ENCODE data around the gene NPTXR.

Gene NPTXR

GRCh38 chr22:38793317-38793716, 50.5 kb downstream of the NPTXR start:
- DNase-seq: no peak

- DNase-seq: peak; percentile 24
Measured at GRCh38 chr22:38792833-38793232, 51.0 kb downstream of the NPTXR start.

DNA sequence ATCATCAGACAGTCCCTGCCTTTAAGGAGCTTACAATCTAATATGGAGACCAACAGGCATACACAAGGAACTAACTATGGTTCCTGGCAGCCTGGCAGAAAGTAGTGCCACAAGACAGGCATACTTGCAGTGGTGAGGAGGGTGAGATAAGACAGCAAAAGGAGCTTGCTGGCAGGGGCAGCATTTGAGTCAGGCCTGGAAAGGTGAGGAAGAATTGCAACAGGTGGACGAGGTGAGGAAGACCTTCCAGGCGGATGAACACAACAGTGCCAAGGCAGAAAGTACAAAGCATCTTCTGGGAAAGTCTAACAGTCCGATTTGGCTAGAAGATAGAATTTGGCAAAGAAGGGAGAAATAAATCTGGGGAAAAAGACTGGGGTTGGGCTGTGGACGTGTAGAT, 54.2 kb downstream of the NPTXR start:
- DNase-seq: no peak

GRCh38 chr22:38788846-38789245, 55.0 kb downstream of the NPTXR start:
- DNase-seq: no peak

GRCh38 chr22:38788021-38788816, 55.6 kb downstream of the NPTXR start:
- peak; percentile 91 for DNase-seq

DNA sequence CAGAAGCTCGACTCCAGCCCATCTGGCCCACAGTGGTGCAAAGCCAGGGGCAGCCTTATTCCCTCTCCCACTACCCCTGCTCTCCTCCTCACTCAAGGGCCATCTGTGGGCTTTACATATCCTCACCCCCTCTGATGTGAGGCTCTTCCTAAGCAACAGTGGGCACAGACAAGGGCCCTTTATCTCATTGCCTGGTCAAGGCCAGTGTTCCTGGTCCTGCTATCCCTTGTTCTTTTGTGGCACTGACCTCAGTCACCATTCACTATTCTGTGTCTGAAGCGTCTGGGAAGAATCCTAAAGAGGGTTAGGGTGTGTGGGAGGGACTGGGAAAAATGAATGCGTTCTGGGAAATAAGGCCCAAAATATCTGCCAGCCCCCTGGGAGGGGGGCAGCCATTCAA, 57.2 kb downstream of the NPTXR start:
- DNase-seq: no peak

- no peak for DNase-seq
Measured at GRCh38 chr22:38784856-38785255, 59.0 kb downstream of the NPTXR start.

GRCh38 chr22:38784035-38784434, 59.8 kb downstream of the NPTXR start:
- no peak for DNase-seq

- no peak for DNase-seq
Measured at GRCh38 chr22:38783095-38783615, 60.7 kb downstream of the NPTXR start.

DNA sequence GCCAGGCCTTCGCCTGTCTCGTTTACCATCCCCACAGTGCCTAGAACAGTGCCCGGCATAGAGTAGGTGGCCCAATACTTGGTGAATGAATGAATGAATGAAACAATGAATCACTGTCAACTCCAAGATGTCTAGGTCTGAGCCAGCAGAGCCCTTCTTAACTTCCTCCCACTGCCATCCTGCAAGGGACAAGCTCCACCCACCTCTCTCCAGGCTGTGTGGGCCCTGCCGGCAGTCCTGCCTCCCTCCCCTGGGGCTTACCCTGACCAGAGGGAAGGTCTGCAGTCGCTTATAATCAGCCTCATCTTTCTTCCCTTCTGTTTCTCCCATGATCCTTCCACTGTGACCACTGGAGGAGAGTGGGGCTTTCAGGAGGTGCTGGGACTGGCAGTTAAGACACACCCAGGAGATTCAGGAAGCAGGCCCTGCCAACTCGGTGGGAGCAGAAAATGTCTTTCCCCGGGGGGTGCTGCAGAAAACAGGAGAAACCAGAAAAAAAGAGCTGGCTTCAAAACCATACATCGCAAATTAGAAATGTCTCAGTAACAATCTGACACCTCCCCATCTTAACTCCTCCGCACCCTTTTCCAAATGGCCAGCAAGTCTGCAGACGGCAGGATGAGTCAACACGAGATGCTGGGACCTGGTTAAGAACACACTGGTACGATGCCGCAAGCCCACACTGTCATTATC, 61.3 kb downstream of the NPTXR start:
- peak; percentile 72 for DNase-seq

DNA sequence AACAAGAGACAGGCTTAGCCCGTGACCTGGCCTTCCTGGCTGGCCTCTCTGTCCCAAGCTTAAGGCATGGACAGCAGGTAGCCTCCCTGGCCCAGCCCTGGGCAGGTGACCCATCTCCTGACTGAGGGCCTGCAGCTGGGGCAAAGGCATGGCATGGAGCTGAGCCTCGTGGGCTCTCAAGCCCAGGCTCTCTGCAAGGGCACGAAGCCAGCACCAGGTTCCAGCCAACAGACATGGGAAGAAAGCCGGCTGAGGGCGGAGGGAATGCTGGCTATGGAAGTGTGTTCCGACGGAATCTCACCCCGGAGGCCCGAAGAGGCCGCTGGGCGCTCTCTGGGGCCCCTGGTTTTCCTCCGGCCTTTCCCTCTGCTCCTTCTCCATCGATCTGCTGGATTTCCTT, 62.8 kb downstream of the NPTXR start:
- no peak for DNase-seq

- DNase-seq: no peak
Measured at GRCh38 chr22:38777087-38777671, 66.6 kb downstream of the NPTXR start.

DNA sequence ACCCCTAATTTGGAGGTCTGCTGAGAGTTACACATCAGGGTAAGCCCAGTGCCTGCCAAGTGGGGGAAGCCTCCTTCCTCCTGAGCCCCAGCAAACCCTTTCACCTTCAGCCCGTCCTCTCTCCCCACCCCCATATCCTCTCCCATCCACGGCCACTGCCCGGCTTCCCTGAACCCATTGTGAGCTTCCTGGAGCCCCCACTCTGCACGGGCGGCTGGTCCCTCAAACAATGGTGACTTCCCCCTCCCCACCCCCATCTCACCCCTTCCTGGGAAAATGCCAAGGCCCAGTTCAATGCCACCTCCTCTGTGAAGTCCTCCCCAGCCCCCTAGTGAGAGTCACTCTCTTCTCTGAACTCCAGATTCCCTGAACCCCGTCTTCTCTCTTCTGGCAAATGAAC, 67.7 kb downstream of the NPTXR start:
- DNase-seq: no peak

- DNase-seq: no peak
Measured at GRCh38 chr22:38775656-38776055, 68.2 kb downstream of the NPTXR start.

DNA sequence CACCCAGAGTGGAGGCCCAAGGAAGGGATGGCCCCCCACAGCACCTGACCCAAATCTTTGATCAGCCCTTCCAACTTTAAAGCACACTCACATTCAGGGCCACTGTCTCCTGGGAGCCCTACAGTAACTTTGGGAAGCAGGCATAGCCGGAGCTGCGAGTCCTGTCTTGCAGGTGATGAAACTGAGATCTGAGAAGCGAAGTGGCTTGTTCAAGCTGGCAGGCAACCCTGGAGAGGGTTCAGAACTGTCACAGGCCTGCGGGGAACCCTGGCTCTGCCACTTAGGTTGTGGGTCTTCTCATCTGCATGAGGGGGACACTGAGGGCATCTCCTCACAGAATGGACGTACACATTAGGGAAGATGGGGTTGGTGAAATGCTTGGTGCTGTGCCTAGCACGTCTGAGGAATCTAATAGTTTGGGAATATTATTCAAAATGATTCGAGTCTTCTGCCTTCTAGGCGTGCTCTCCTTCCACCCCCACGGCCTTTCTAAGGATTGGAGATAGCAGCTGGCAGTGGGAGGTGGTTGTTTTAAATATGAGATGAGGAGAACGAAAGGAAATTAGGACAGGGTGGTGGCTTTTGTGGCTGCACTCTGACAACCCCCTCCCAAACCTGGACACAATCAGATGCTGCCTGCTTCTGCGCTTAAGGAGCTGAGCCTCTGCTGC, 69.2 kb downstream of the NPTXR start:
- no peak for DNase-seq

DNA sequence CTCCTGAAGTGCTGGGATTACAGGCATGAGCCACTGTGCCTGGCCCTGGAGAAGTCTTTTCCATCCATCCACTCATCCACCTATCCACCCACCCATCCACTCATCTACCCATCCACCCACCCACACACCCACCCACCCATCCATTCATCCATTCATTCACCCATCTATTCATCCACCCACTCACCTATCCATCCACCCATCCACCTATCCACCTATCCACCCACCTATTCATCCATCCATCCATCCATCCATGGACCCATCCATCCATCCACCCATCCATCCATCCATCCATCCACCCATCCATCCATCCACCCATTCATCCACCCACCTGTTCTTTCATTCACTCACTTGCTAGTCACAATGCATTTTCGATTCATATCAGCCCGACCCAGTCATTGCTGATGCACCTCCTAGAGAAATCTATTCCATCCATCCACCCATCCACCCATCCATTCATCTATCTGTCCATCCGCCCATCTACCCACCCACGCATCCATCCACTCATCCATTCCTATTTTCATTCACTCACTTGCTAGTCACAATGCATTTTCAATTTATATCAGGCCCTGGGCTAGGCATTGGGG, 70.4 kb downstream of the NPTXR start:
- no peak for DNase-seq

DNA sequence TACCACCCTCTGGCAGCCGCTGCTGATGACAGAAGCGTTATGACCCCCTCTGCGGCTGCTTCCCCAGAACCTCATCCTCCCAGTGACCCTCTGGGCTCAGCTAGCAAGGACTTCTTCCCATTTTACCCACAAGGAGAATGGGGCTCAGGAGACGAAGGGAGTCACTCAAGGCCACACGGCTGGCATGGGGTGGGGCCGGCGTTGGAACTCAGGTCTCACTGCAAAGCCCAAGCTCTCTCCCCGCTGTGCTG, 71.3 kb downstream of the NPTXR start:
- no peak for DNase-seq

DNA sequence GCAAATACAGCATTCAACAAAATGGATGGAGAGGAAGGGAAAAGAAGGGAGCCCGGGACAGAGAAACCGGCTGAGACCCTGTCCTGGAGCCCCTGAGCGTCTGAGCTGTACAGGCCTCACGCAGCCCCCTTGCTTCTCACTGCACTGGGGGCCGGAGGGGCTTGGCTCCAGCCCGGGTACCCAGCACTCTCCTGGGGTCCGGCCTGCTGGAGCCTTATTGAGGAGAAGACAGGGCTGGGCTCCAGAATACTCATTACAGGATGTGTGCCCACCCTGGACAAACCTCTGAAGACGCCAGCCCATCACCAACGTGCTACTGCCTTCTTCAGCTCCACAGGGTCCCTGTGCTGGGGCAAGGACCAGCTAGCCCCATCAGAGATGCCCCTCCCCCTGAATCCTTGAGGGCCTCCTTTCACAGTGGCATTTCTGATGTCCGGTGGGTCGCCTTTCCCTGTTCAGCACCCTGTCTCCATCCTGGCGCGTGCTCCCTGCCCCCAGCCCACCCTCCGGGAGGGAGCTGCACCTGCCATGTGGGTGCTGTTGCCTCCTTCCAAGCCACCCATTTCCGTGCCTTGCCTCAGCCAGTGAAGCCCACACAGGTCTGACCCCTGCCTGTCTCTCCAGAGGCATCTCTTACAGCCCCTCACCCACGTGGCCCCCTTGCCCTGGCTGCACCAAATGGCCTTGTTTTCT, 73.4 kb downstream of the NPTXR start:
- no peak for DNase-seq
